GM19328 (cell line): ENCODE measurements around the gene MCUB.
A peak's percentile ranks its signal among the peaks of the same experiment; 100 is the strongest.
"Not testable (repeated sequence)": the region's sequence is repeated elsewhere in the genome, so short reads cannot be mapped to it uniquely, and the experiment has no call there.

Experiments
- ATAC-seq: cut with Tn5 transposase; IDR thresholded peaks from one replicate; pipeline ENCODE4 v1.9.1; 2021; ENCODE audit warnings: mild to moderate bottlenecking, moderate library complexity; ENCODE audit not compliant: unreplicated experiment

The MCUB gene

DNA sequence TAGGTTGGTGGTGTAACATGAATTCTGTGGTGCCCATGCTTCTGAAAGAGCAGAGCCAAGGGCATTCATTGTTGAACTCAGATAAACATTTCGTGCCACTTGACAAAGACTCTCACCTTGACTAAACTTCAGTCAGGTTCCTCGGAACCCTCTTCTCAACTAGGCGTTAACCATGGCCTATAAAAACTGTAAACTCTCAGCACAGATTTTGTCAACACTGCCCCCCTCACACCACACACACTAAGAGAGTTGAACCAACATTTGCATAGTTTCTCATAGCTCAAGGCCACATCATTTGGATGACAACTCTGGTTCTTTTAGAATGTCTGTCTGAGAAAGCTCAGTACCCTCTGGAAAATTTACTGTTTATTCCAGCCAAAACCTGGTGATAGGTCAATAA lies 115.1 kb downstream of the MCUB start:
- no peak for ATAC-seq

DNA sequence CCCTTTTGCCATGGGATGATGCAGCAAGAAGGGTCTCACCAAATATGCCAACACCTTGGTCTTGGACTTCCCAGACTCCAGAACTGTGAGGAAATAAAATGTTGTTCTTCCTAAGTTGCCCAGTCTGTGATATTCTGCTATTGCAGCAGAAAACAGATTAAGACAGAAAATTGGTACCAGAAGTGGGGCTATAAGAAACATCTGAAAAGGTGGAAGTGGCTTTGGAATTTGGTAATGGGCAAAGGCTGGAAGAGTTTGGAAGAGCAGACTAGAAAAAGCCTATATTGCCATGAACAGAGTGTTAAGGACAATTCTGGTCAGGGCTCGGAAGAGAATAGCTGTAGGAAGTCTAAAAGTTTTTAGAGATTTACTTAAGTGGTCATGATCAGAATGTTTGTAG lies 115.8 kb downstream of the MCUB start:
- no peak for ATAC-seq

DNA sequence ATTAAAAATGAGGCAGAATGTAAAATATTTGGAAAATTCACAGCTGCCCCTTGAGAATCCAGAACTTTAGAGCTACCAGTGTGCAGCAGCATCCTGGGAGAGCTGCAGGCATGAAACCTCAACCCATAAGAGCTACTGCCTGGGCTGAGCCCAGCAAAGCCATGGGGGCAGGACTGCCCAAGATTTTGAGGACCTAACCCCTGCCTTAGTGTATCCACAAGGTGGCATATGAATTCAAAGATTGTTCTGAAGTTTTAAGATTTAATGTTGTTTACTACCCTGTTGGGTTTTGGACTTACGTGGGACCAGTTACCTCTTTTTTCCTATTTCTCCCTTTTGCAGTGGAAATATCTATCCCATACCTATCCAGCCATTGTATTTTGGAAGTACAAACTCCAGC lies 116.8 kb downstream of the MCUB start:
- no peak for ATAC-seq

DNA sequence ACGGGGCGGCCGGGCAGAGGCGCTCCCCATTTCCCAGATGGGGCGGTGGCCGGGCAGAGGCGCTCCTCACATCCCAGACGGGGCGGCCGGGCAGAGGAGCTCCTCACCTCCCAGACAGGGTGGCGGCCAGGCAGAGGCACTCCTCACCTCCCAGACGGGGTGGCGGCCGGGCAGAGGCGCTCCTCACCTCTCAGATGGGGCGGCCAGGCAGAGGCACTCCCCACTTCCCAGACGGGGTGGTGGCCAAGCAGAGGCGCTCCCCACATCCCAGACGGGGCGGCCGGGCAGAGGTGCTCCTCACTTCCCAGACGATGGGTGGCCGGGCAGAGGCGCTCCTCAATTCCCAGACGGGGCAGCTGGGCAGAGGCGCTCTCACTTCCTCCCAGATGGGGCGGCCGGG lies 118.4 kb downstream of the MCUB start:
- not testable (repeated sequence) for ATAC-seq

DNA sequence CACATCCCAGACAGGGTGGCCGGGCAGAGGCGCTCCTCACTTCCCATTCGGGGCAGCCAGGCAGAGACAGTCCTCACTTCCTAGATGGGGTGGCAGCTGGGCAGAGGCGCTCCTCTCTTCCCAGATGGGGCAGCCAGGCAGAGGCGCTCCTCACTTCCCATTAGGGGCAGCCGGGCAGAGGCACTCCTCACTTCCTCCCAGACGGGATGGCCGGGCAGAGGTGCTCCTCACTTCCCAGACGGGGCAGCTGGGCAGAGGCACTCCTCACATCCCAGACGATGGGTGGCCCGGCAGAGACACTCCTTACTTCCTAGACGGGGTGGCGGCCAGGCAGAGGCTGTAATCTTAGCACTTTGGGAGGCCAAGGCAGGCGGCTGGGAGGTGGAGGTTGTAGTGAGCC lies 118.9 kb downstream of the MCUB start:
- not testable (repeated sequence) for ATAC-seq

DNA sequence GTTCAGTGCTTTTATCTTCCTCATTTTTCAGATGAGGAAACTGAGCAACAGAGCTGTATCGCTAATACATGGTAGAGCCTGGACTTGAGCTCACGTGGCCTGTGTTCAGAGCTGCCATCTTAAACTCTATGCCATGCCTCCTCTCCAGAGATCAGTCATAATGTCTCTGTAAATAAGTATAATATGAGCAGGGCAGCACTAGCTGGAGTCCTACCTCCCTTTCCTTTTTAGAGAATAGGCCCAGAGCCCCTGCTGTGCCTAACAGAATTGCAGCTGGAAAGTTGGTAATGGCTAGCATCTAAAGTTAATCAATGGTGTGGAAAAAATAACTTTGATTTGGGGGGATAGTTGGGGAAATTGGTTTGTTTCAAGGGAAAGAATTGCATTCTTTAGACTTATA lies 122.8 kb downstream of the MCUB start:
- ATAC-seq: no peak

DNA sequence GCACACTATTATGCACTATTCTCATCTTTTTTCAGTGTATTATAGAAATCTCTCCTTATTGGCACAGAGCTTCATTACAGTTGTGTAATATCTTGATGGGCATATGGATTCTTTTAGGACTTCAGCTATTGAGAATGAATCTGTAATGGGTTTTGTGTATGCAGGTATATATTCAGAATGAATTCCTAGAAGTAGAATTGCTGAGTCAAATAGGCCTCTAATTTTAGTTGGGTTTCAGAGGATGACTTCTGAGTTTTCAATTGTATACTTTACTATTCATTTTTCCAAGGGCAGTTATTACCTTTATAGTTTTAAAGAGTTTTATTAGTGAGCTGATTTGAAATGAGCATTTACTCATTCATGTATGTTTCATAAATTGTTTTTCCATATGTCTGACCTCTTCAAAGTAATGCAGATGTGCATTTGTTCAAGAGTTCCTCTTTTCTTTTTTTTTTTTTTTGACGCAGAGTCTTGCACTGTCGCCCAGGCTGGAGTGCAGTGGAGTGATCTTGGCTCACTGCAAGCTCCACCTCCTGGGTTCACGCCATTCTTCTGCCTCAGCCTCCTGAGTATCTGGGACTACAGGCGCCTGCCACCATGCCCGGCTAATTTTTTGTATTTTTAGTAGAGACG lies 123.7 kb downstream of the MCUB start:
- no peak for ATAC-seq

DNA sequence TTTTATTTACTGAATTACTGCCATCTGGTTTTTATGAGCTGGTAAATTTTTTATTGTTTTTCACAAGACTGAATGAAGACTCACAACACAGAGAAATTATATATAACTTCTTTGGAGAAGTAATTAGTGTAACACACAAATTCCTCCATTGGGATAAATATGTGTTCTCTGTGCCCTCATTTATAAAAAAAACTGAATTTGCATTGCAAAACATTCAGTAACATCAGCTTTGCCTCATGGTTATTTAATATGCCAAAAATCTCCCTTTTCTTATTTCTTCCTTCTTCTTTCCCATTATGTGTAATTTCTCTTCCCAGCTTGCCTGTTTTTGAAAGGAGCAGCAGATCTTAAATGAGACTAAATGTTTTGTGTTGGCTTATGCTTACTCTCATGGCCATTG lies 124.7 kb downstream of the MCUB start:
- no peak for ATAC-seq

DNA sequence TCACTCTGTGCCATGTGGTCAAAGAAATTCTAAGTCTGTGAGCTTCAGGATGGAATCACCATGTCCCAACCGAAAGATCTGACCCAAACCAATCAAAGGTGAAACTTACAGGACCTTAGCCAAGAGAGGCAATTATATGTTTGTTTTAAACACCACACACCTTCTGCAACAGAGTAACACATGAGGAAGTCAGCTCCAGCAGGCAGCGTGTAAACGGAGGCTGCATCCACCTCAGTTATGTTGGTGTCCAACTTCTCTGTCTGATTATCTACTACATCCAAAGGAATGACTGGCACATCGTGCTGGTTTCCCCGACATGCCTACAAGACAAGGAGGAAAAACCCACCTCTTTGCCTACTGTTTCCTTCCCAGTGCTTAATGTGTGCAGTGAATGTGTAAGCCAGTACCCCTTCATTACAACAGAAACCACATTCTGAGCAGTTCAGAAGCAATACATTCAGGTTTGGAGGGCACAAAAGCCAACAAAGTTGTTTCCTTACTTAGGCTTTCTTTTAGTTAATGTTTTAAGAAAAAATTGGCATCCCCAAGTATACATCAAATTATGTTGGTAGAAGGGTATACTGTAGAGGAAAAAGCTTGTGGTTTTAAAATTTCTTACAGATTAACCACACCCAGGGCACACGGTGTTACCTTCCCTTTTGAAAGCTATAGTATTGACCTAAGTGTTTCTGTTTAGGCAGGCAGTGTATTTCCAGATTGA lies 130.8 kb downstream of the MCUB start:
- peak; percentile 55 for ATAC-seq

DNA sequence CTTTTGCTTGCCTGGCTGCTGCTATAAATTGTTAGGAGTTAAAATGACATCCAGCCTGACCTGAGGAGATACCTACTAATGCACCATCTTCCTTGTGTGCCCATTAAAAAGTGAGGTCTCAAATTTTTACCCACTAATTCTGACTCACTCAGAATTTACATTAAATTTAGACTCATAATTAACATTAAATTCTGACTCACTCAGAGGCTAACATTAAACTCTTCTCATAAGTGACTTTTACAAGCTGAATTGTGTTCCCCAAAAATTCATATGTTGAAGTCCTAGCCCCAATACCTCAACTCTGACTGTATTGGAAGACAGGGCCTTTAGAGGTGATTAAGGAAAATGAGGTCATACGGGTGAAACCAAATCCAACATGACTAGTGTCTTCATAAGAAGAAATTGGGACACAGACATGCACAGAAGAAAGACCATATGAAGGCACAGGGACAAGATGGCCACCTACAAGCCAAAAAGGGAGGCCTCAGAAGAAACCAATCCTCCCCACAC lies 131.4 kb downstream of the MCUB start:
- no peak for ATAC-seq

DNA sequence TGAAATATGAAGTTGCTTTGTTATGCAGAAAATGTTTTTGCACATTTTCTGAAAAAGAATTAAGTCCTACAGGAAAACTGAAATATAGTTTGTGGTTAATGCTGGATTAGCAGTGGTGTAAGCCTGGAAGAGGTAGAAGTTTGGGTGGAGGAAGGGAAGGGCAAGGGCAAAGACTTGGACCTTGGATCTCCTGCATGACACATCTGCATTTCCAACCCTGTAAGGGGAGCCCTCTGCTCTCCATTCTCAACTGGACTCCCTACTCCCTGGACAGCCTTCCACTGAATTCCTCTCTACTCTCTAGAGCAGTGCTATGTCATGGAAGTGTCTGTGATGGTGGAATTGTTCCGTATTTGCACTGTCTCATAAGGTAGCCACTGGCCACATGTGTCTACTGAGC lies 138.6 kb downstream of the MCUB start:
- ATAC-seq: no peak

DNA sequence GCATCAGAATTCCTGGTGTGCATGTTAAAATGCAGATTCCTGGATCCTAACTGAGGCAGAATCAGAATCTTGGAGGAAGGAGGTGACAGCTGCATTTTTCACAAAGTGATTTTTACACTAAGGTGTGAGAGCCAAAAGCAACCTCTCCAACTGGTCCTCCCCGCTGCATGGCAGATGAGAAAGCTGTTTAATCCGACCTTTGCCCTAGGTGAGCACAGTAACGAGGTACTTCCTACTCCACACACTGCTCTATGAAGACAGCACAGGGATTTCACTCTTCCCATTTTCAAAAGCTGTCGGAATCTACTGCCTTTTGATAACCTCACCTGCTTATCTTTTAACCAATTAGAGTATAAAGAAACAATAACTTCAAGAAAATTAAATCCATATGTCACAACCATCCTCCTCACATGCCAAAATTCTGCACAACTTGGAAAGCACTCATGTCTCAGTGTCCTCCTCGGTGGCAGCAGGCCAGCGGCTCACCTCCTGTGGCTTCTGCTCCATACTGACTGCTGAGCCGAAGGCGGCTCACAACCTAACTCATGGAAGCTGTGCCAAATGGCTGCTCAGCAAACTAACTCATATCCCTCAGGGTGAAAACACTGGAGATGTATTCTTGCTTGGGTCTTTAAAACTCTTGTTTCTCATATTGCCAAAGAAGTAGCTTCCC lies 139.6 kb downstream of the MCUB start:
- ATAC-seq: no peak

DNA sequence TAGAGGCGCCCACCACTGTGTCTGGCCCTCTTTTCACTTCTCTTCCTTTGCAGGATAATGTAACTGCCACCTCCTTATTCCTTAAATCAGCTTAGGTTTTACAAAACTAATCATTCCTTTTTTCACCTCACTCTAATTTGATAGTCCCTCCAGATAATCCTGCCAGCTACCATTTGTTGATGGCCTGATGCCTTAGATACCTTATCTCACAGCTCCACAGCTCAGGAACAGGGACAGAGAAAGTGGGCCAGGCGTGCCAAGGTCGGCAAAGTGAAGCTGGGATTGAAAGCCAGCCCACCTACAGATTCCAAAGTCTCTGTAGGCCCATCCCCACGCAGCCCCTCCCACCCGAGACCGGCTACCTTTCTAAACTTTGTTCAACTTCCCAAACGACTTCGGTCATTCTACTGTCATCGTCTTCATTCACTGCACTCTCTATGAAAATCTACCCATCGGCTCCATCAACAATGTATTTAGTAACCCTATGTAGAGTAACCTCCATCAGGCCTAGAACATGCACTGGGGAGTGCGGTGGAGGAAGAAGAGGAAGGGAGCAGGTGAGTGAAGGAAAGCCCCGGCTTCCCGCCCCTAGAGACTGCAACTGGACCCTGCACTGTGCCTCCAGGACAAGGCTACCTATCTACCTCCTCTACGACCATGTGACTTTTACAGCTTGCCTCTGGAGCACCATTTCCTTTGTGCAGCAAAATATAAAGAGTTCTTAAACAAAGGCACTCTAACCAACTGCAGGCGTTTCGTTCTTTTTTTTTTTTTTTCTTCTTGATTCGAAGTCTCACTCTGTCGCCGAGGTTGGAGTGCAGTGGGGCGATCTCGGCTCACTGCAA lies 141.7 kb downstream of the MCUB start:
- ATAC-seq: no peak

DNA sequence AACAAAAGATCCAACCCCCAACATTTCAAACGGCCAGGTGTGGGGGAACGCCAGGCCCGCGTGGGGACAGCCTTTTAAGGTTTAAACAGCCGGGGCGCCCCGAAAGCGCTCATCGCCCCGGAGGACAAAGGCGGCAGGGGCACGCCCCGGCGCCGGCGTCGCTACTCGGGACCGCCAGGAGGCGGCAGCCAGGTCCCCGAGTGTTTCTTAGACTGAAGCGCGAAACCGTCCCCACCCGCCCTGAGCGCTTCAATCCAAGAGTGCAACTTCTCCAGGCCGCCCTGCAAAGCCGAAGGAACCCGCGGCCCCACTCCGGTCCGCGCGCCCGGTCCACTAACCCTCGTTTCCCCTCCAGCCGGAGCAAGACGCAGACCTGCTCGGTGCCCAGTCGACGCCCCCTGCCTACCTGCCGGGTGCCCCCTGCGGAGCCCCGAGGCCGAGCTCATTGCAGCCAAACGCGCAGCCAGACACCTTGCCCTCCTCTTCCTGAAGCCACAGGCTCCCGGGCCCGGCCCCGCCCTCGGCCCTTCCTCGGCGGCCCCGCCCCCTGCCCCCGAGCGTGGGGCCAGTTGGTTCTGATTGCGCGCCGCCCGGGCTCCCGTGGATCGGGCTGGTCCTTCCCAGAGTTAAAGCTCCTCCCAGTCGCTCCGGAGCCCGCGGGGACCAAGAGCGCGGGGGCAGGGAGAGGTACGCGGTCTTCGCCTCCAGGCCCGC lies 143.1 kb downstream of the MCUB start, which contains the start of gene CASP6:
Gene CASP6, minus strand, starts transcription at position 496 of the 714 bp plus-strand sequence. Its CDS starts 50 bp downstream, at position 446.
- ATAC-seq: peak; percentile 76

DNA sequence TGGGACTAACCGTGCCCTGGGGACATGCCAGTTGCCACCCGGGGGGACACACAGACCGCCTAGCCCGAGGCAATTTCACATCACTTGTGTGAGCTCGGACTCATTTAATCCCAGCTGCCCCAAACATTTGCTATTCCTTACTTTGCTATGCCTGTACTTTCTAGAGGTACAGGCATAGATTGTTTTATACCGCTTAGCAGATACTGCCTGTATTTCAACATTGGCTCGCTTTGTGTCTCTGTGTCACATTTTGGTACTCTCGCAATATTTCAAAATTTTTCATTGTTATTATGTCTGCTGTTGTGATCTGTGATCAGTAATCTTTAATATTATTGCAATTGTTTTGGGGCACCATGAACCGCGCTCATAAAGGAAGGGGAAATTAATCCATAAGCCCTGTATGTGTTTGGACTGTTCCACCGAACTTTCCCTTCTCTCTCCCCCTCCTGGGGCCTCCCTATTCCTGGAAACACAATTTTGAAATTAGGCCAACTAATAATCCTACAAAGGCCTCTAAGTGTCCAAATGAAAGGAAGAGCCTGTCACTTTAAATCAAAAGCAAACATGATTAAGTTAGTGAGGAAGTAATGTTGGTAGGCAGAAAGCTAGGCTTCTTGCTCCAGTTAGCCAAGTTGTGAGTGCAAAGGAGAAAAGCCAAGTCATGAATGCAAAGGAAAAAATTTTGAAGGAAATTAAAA lies 143.8 kb downstream of the MCUB start:
- ATAC-seq: no peak

DNA sequence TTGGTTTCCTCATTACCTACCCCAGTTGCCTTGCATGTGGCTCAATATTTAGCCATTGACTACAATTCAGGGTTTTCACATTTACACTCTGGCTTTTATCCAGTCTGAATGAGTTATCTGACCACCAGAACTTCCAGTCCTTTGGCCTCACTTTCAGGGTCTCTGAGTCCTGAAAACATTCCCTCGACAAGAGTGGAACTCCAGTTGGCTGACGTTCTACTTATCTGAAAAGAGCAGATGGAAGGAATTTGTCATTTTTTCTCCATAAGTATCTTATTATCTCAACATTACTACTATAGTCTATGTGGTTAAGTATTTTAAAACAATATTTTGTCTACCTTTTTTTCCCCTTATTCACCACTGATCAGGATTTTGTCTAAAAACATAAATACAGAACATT lies 148.4 kb downstream of the MCUB start:
- ATAC-seq: no peak

DNA sequence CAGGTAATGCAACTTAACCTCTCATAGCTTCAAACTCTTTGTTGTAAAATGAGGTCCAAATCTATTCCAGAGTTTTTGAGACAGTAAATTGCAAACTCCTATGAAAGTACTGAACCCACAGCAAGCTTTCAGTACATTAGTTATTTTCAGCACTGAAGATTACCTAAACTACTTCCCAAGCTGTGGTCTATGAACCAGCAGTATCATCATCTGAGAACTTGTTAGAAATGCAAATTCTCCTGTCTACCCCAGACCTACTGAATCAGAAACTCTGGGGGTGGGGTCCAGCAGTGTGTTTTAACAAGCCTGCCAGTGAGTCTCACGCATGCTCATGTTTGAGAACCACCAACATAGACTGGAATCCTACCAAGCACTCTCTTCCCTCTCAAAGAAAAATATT lies 148.9 kb downstream of the MCUB start:
- peak; percentile 92 for ATAC-seq

DNA sequence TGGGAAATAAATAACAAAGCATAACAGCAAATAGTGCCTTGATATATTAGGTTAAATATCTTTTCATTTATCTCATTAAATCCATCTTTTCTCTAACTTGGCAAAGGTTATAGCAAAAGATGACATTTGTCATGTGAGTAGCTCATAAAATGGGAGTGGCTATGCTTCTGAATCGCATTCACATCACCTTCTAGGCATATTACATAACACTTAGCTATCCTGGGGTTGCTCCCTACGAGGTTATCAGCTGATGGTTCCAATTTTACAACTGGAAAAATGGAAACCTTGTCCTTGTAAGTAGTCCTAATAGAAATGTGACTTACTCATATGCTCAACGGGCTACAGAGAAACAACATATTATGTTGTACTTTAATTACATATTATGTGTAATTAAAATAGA lies 153.5 kb downstream of the MCUB start:
- ATAC-seq: no peak

DNA sequence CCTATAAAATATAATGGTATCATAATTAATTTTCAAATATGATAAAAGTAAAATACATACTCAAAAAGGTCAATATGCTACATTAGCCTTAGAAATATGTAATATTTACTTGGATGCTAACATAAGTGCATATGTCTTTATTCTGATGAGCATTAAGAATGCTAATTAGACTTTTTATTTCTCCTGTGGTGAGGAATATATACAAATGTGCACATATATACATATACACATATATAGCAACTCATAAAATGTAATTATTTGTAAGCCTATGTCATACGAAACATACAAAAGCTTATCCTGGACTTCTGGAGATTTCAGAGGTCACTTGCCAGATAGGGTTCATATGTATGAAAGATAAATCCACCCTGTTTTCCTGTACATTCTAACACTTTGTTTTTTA lies 158.7 kb downstream of the MCUB start:
- no peak for ATAC-seq

DNA sequence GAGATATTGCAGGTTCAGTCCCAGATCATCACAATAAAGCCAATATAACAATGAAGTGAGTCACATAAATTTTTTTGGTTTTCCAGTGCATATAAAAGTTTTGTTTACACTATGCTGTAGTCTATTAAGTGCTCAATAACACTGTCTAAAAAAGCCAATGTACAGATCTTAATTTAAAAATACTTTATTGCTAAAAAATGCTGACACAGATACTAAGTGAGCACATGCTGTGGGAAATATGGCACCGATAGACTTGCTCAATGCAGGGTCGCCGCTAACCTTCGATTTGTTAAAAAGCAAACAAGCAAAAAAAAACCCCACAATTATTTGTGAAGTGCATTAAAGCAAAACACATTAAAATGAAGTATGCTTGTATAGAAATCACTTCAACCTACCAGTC lies 159.6 kb downstream of the MCUB start:
- no peak for ATAC-seq
